ENCODE data around the gene SLC26A11.

DNA sequence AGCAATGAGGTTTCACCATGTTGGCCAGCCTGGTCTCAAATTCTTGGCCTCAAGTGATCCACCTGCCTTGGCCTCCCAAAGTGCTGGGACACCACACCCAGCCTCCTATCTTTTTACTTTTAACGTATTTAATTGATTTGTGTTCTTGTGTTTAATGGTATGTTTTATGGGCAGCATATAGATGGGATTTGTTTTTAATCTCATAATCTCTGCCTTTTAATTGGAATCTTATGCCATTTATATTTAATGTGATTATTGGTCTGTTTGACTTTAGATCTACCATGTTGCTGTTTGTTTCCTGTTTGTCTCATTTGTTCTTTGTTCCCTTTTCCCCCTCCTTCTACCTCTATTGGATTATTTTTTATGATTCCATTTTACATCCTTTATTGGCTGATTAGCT is 12.2 kb downstream of the SLC26A11 start:
- TF ChIP-seq, protein P1, sequence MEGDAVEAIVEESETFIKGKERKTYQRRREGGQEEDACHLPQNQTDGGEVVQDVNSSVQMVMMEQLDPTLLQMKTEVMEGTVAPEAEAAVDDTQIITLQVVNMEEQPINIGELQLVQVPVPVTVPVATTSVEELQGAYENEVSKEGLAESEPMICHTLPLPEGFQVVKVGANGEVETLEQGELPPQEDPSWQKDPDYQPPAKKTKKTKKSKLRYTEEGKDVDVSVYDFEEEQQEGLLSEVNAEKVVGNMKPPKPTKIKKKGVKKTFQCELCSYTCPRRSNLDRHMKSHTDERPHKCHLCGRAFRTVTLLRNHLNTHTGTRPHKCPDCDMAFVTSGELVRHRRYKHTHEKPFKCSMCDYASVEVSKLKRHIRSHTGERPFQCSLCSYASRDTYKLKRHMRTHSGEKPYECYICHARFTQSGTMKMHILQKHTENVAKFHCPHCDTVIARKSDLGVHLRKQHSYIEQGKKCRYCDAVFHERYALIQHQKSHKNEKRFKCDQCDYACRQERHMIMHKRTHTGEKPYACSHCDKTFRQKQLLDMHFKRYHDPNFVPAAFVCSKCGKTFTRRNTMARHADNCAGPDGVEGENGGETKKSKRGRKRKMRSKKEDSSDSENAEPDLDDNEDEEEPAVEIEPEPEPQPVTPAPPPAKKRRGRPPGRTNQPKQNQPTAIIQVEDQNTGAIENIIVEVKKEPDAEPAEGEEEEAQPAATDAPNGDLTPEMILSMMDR (IDR thresholded peaks at IDR 0.05) = no peak
- no peak for TF ChIP-seq ZFX (IDR thresholded peaks at IDR 0.05; ENCODE audit: borderline replicate concordance)

All from 22Rv1 (cell line).